Measurements from ENCODE around the gene MTA1. TPM values are rescaled to one million over a fixed set of nuclear protein-coding genes. Genes with fewer than 3 reads are reported as not detected.

MTA1 gene
- total RNA-seq, 1 donor from 2014 or later, result 118 TPM

DNA sequence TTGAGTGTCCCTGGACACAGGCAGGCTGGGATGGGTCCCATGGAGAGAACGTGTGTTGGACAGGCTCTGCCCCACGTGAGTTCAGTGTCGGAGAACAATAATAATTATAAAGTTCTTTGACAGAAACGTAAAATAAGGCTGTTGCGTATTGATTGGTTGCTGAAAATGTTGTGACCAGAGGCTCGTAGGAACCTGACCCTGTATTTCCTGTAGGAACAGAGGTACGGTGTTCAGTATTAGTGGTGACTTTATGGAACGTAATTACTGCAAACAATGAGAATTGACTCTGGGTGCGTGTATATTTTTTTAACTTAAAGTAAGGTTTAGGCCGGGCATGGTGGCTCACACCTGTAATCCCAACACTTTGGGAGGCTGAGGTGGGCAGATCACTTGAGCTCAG is 7.8 kb downstream of the MTA1 start:
- Histone ChIP-seq H3K27me3 (no peaks in the 10 kb centered on the region), H3K27ac (no peak overlapping the region), H3K36me3 (peaks cover 2 to 9% of the 10 kb centered on the region in 2 donors), H3K9me3 (no peaks in the 10 kb centered on the region), H3K4me3 (no peak overlapping the region), H3K4me1 (peaks cover 0 to 6% of the 10 kb centered on the region in 2 donors)
- intact Hi-C loops (cut with DNase I), result no loop called here
- TF ChIP-seq, protein P1, sequence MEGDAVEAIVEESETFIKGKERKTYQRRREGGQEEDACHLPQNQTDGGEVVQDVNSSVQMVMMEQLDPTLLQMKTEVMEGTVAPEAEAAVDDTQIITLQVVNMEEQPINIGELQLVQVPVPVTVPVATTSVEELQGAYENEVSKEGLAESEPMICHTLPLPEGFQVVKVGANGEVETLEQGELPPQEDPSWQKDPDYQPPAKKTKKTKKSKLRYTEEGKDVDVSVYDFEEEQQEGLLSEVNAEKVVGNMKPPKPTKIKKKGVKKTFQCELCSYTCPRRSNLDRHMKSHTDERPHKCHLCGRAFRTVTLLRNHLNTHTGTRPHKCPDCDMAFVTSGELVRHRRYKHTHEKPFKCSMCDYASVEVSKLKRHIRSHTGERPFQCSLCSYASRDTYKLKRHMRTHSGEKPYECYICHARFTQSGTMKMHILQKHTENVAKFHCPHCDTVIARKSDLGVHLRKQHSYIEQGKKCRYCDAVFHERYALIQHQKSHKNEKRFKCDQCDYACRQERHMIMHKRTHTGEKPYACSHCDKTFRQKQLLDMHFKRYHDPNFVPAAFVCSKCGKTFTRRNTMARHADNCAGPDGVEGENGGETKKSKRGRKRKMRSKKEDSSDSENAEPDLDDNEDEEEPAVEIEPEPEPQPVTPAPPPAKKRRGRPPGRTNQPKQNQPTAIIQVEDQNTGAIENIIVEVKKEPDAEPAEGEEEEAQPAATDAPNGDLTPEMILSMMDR (IDR thresholded peaks at IDR 0.05), result no peak
- DNase-seq (ENCODE audit: low spot score in 2 of 2), result no peak

DNA sequence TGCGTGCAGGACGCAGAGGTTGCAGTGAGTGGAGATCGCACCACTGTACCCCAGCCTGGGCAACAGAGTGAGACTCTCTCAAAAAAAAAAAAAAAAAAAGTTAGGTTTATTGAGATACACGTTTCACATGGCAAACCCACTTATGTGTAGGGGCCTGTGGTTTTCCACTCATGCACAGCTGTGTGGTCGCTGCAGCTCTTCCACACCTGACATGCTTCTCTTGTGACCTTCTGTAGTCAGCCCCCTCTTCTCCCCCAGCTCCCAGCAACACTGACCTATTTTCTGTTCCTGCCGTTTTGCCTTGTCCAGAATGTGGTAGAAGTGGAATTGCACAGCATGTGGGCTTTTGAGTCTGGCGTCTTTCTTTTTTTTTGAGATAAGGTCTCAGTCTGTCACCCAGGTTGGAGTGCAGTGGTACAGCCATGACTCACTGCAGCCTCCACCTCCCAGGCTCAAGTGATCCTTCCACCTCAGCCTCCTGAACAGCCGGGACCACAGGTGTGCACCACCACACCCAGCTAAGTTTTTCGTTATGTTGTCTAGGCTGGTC is 8.4 kb downstream of the MTA1 start:
- no peaks in the 10 kb centered on the region for H3K27me3 ChIP-seq
- intact Hi-C loops (cut with DNase I), result no loop called here

DNA sequence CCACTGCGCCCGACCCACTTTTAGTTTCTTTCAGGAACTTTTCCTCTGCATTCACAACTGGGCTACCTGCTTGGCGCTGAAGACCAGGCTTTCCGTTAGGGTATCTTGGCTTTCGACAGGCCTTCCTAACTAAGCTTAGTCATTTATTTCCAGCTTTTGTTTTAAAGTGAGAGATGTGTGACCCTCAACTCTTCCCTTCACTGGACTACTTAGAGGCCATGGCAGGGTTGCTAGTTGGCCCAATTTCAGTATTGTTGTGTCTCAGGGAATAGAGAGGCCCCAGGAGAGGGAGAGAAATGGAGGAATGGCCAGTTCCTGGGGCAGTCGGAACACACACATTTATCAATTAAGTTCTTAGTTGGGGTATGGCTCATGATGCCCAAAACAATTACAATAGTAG is 10.4 kb downstream of the MTA1 start:
- no peaks in the 10 kb centered on the region for H3K27me3 ChIP-seq
- TF ChIP-seq, protein P1 (IDR thresholded peaks at IDR 0.05), result no peak
- peaks cover 2 to 9% of the 10 kb centered on the region in 2 donors for H3K36me3 ChIP-seq
- no peak overlapping the region for H3K27ac ChIP-seq
- H3K4me1 ChIP-seq, result peaks cover 0 to 6% of the 10 kb centered on the region in 2 donors
- H3K4me3 ChIP-seq, result no peak overlapping the region
- no peak for DNase-seq (ENCODE audit: low spot score in 2 of 2)
- intact Hi-C loops (cut with DNase I), result no loop called here
- H3K9me3 ChIP-seq, result no peaks in the 10 kb centered on the region

More for the DNA sequence above, 8.4 kb downstream of the MTA1 start:
- Histone ChIP-seq H3K4me1 (peaks cover 0 to 6% of the 10 kb centered on the region in 2 donors), H3K36me3 (peaks cover 2 to 9% of the 10 kb centered on the region in 2 donors), H3K27ac (no peak overlapping the region), H3K4me3 (no peak overlapping the region), H3K9me3 (no peaks in the 10 kb centered on the region)
- TF ChIP-seq, protein P1 (IDR thresholded peaks at IDR 0.05), result no peak
- no peak for DNase-seq (ENCODE audit: low spot score in 2 of 2)

DNA sequence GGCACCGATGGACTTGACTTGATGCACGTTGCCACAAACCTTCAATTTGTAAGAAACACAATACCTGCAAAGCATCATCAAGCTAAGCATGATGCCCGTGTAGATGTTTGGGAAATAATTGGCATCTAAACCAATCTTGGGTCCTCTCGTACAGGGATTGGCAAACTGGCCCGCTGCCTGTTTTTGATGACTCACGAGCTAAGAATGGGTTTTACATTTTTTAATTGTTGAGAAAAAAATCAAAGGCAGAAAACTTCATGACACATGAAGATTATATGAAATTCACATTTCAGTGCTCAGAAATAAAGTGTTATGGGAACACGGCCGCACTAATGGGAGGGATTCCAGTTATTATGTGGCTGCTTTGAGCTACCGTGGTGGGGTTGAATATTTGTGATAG is 10.9 kb downstream of the MTA1 start:
- Histone ChIP-seq H3K4me1 (peaks cover 0 to 6% of the 10 kb centered on the region in 2 donors), H3K27me3 (no peaks in the 10 kb centered on the region), H3K4me3 (no peak overlapping the region), H3K36me3 (peaks cover 2 to 9% of the 10 kb centered on the region in 2 donors), H3K27ac (no peak overlapping the region), H3K9me3 (no peaks in the 10 kb centered on the region)
- intact Hi-C loops (cut with DNase I), result no loop called here
- TF ChIP-seq, protein P1 (IDR thresholded peaks at IDR 0.05), result no peak
- no peak for DNase-seq (ENCODE audit: low spot score in 2 of 2)

DNA sequence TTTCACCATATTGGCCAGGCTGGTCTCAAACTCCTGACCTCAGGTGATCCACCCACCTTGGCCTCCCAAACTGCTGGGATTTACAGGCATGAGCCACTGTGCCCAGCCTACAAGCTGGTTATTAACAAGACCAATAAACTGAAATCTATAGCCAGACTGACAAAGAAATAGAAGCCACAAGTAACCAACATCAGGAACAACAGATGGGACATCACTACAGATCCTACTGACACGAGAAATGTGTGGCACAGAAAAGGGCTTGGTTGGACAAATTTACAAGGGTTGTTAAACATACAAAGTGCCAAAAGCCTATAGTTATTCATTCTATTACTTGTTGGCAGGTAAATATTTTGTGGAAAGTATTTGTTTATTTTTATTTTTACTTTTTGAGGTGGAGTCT is 11.6 kb downstream of the MTA1 start:
- intact Hi-C loops (cut with DNase I), result no loop called here
- Histone ChIP-seq H3K27ac (peak overlapping the region in 1 of 2 donors; percentile 48), H3K9me3 (no peaks in the 10 kb centered on the region), H3K27me3 (no peaks in the 10 kb centered on the region), H3K36me3 (peaks cover 2 to 9% of the 10 kb centered on the region in 2 donors), H3K4me3 (no peak overlapping the region), H3K4me1 (peaks cover 0 to 6% of the 10 kb centered on the region in 2 donors)
- DNase-seq (ENCODE audit: low spot score in 2 of 2), result no peak
- TF ChIP-seq, protein P1 (IDR thresholded peaks at IDR 0.05), result no peak

DNA sequence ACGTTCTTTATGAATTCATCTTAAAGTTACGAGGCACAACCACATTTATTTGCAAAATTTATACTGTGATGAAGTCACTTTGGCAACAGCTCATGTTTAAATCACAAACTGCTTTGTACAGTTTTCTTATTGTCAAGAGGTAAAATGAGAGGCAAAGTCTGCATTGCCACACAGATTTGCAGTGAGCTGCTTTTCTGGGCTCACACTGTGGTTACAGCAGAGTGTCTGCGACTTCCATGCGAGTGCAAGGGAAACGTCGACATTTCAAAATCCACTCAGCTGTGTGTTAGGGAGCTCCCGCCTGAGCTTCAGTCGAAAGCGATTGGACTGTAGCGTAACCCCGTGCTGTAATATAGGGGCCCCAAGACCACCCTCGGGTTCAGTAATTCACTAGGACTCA is 13.0 kb downstream of the MTA1 start:
- H3K27me3 ChIP-seq, result no peaks in the 10 kb centered on the region
- H3K4me3 ChIP-seq, result no peak overlapping the region
- no peak for DNase-seq (ENCODE audit: low spot score in 2 of 2)
- intact Hi-C loops (cut with DNase I), result no loop called here
- TF ChIP-seq, protein P1 (IDR thresholded peaks at IDR 0.05), result no peak
- H3K4me1 ChIP-seq, result peaks cover 0 to 9% of the 10 kb centered on the region in 2 donors
- H3K36me3 ChIP-seq, result no peaks in the 10 kb centered on the region
- no peak overlapping the region for H3K27ac ChIP-seq
- no peaks in the 10 kb centered on the region for H3K9me3 ChIP-seq
